Muscle layer of duodenum (tissue), 2 donors: ENCODE results near the gene TMEM178B.
"Not testable (repeated sequence)": the region's sequence is repeated elsewhere in the genome, so short reads cannot be mapped to it uniquely, and the experiment has no call there.

Experiments used
- H3K27ac ChIP-seq: one replicate; pipeline ENCODE4 v1.7.0; 2013; ENCODE audit warnings: mild to moderate bottlenecking, low read length
- H3K27me3 ChIP-seq: one replicate; pipeline ENCODE4 v1.7.0; 2013; ENCODE audit warnings: low read depth, mild to moderate bottlenecking, control low read depth, low read length
- H3K36me3 ChIP-seq, 2 donors: one replicate each; pipeline ENCODE4 v1.7.0; 2013; ENCODE audit warnings: low read length in 2 of 2, control low read depth in 1 of 2, mild to moderate bottlenecking in 1 of 2; ENCODE audit not compliant: insufficient read depth in 2 of 2, control insufficient read depth in 1 of 2
- H3K4me1 ChIP-seq, 2 donors: one replicate each; pipeline ENCODE4 v1.7.0; 2013; ENCODE audit warnings: low read length in 2 of 2, mild to moderate bottlenecking in 2 of 2, control low read depth in 1 of 2, moderate library complexity in 1 of 2; ENCODE audit not compliant: insufficient read depth in 2 of 2, control insufficient read depth in 1 of 2
- H3K4me3 ChIP-seq, 2 donors: one replicate each; pipeline ENCODE4 v1.7.0; 2013; ENCODE audit warnings: low read length in 2 of 2, low read depth in 1 of 2, mild to moderate bottlenecking in 1 of 2
- H3K9me3 ChIP-seq, 2 donors: one replicate each; pipeline ENCODE4 v1.7.0; 2013; ENCODE audit warnings: low read length in 2 of 2, control low read depth in 1 of 2, mild to moderate bottlenecking in 1 of 2; ENCODE audit not compliant: control insufficient read depth in 1 of 2
- donor health status: healthy.

The TMEM178B gene

GRCh38 chr7:141190495-141190894, 116.6 kb downstream of the TMEM178B start:
- no peaks in the 10 kb centered on the region for H3K4me1 ChIP-seq
- H3K27me3 ChIP-seq: no peaks in the 10 kb centered on the region
- no peaks in the 10 kb centered on the region for H3K36me3 ChIP-seq
- no peak overlapping the region for H3K4me3 ChIP-seq
- no peak overlapping the region for H3K27ac ChIP-seq
- H3K9me3 ChIP-seq: no peaks in the 10 kb centered on the region

- no peaks in the 10 kb centered on the region for H3K36me3 ChIP-seq
- H3K27me3 ChIP-seq: no peaks in the 10 kb centered on the region
- no peaks in the 10 kb centered on the region for H3K4me1 ChIP-seq
- H3K9me3 ChIP-seq: no peaks in the 10 kb centered on the region
- H3K4me3 ChIP-seq: no peak overlapping the region
- H3K27ac ChIP-seq: no peak overlapping the region
These were observed 117.4 kb downstream of the TMEM178B start for GRCh38 chr7:141191277-141191676.

- Histone ChIP-seq H3K9me3 (no peaks in the 10 kb centered on the region), H3K4me1 (no peaks in the 10 kb centered on the region), H3K27me3 (no peaks in the 10 kb centered on the region), H3K4me3 (no peak overlapping the region), H3K27ac (no peak overlapping the region), H3K36me3 (no peaks in the 10 kb centered on the region)
These were observed 119.2 kb downstream of the TMEM178B start for GRCh38 chr7:141193066-141193465.

GRCh38 chr7:141195722-141196121, 121.9 kb downstream of the TMEM178B start:
- H3K36me3 ChIP-seq, H3K4me3 ChIP-seq, H3K4me1 ChIP-seq, H3K27ac ChIP-seq, H3K27me3 ChIP-seq, H3K9me3 ChIP-seq: not testable (repeated sequence)

GRCh38 chr7:141198194-141198958, 124.5 kb downstream of the TMEM178B start:
- no peaks in the 10 kb centered on the region for H3K9me3 ChIP-seq
- H3K27me3 ChIP-seq: no peaks in the 10 kb centered on the region
- H3K27ac ChIP-seq: no peak overlapping the region

GRCh38 chr7:141200191-141201108, 126.6 kb downstream of the TMEM178B start:
- Histone ChIP-seq H3K9me3 (no peaks in the 10 kb centered on the region), H3K27ac (no peak overlapping the region), H3K4me3 (no peak overlapping the region), H3K27me3 (no peaks in the 10 kb centered on the region), H3K4me1 (no peaks in the 10 kb centered on the region), H3K36me3 (no peaks in the 10 kb centered on the region)

More at GRCh38 chr7:141198194-141198958, 124.5 kb downstream of the TMEM178B start:
- H3K36me3 ChIP-seq: no peaks in the 10 kb centered on the region
- no peak overlapping the region for H3K4me3 ChIP-seq
- no peaks in the 10 kb centered on the region for H3K4me1 ChIP-seq

- H3K4me3 ChIP-seq: no peak overlapping the region
- no peaks in the 10 kb centered on the region for H3K4me1 ChIP-seq
- H3K36me3 ChIP-seq: no peaks in the 10 kb centered on the region
- H3K9me3 ChIP-seq: no peaks in the 10 kb centered on the region
- no peaks in the 10 kb centered on the region for H3K27me3 ChIP-seq
- no peak overlapping the region for H3K27ac ChIP-seq
These were observed 127.5 kb downstream of the TMEM178B start for GRCh38 chr7:141201145-141201885.

- no peaks in the 10 kb centered on the region for H3K9me3 ChIP-seq
- H3K4me3 ChIP-seq: no peak overlapping the region
- H3K27ac ChIP-seq: no peak overlapping the region
- no peaks in the 10 kb centered on the region for H3K27me3 ChIP-seq
- no peaks in the 10 kb centered on the region for H3K4me1 ChIP-seq
- no peaks in the 10 kb centered on the region for H3K36me3 ChIP-seq
These were observed 128.7 kb downstream of the TMEM178B start for GRCh38 chr7:141202535-141202934.

GRCh38 chr7:141203177-141203576, 129.3 kb downstream of the TMEM178B start:
- H3K36me3 ChIP-seq: no peaks in the 10 kb centered on the region
- no peaks in the 10 kb centered on the region for H3K9me3 ChIP-seq
- H3K4me1 ChIP-seq: no peaks in the 10 kb centered on the region
- H3K4me3 ChIP-seq: no peak overlapping the region
- H3K27ac ChIP-seq: no peak overlapping the region
- no peaks in the 10 kb centered on the region for H3K27me3 ChIP-seq

- Histone ChIP-seq H3K27ac (no peak overlapping the region), H3K9me3 (no peaks in the 10 kb centered on the region), H3K4me1 (no peaks in the 10 kb centered on the region), H3K27me3 (no peaks in the 10 kb centered on the region), H3K4me3 (no peak overlapping the region), H3K36me3 (no peaks in the 10 kb centered on the region)
These were observed 129.7 kb downstream of the TMEM178B start for GRCh38 chr7:141203586-141203985.

- no peaks in the 10 kb centered on the region for H3K9me3 ChIP-seq
- no peaks in the 10 kb centered on the region for H3K4me1 ChIP-seq
- H3K27ac ChIP-seq: no peak overlapping the region
- no peaks in the 10 kb centered on the region for H3K27me3 ChIP-seq
- no peaks in the 10 kb centered on the region for H3K36me3 ChIP-seq
- H3K4me3 ChIP-seq: no peak overlapping the region
These were observed 133.8 kb downstream of the TMEM178B start for GRCh38 chr7:141207661-141208060.
